B cell (primary cell): ENCODE data around the gene GATA3. TPM values are rescaled to one million over a fixed set of nuclear protein-coding genes. Genes with fewer than 3 reads are reported as not detected.

Experiments
- ATAC-seq: fragments of 200-7000 bp; cut with Tn5 transposase; one replicate; pipeline ENCODE4 v1.10.0; 2021; ENCODE audit warnings: low read depth, mild to moderate bottlenecking, moderate number of reproducible peaks, moderate library complexity
- CTCF ChIA-PET: fragments of 350-600 bp; sonication (Branson Sonifier 250); formaldehyde crosslinking; loops from one replicate; lab custom pipeline; 2021; ENCODE audit warnings: antibody characterized with exemption, inconsistent platforms; lab: Charles Lee
- POLR2A ChIA-PET: fragments of 350-600 bp; sonication (Branson Sonifier 250); formaldehyde crosslinking; loops from one replicate; lab custom pipeline; 2021; ENCODE audit warnings: antibody characterized with exemption; lab: Charles Lee
- DNase-seq: peaks from one replicate; pipeline ENCODE4 v3.0.0; 2013
- H2AFZ ChIP-seq: 2 replicates; pipeline ENCODE4 v1.6.1; 2012; ENCODE audit warnings: mild to moderate bottlenecking, low read depth, low read length; ENCODE audit not compliant: insufficient read depth, poor library complexity, severe bottlenecking
- H3K27ac ChIP-seq, 2 donors: 1 replicate in 1 of 2; 2 replicates in 1 of 2; pipeline ENCODE4 v1.5.1; 2012 to 2013; ENCODE audit warnings: low read length in 2 of 2, mild to moderate bottlenecking in 2 of 2, moderate library complexity in 1 of 2
- H3K27me3 ChIP-seq, 4 experiments: fragments of 200-600 bp in 1 of 4; sonication (generic) in 1 of 4; replicated peaks in 1 of 4; 1 replicate in 2 of 4; 2 replicates in 2 of 4; pipeline versions ENCODE4 v1.6.1 to v1.7.0; 2013 to 2016; ENCODE audit warnings: low read length in 3 of 4, mild to moderate bottlenecking in 2 of 4, mixed read lengths in 1 of 4, moderate library complexity in 1 of 4; ENCODE audit not compliant: insufficient read depth in 4 of 4, control insufficient read depth in 3 of 4; ENCODE audit errors: control extremely low read depth in 1 of 4
- H3K36me3 ChIP-seq, 2 experiments: replicated peaks in 1 of 2; 1 replicate in 1 of 2; 2 replicates in 1 of 2; pipeline versions ENCODE4 v1.6.1 to v1.7.1; 2013; ENCODE audit warnings: low read length in 1 of 2; ENCODE audit not compliant: insufficient read depth in 2 of 2, control insufficient read depth in 1 of 2; ENCODE audit errors: control extremely low read depth in 1 of 2, extremely low read depth in 1 of 2
- H3K4me1 ChIP-seq, 2 donors: fragments of 200-600 bp in 1 of 2; sonication (generic) in 1 of 2; 1 replicate in 1 of 2; 2 replicates in 1 of 2; pipeline versions ENCODE4 v1.5.1 to v1.6.1; 2013 to 2017; ENCODE audit warnings: low read length in 2 of 2; ENCODE audit not compliant: control insufficient read depth in 2 of 2, insufficient read depth in 2 of 2
- H3K4me2 ChIP-seq: replicated peaks from 2 replicates; pipeline ENCODE3; 2012; ENCODE audit warnings: mild to moderate bottlenecking, low read depth, low read length; ENCODE audit not compliant: poor library complexity, severe bottlenecking
- H3K4me3 ChIP-seq, 5 experiments: fragments of 200-600 bp in 1 of 5; sonication (generic) in 1 of 5; 1 replicate in 3 of 5; 2 replicates in 2 of 5; pipeline versions ENCODE4 v1.5.1 to v1.7.0; 2011 to 2016; ENCODE audit warnings: low read length in 4 of 5, mild to moderate bottlenecking in 4 of 5, low read depth in 2 of 5, control low read depth in 1 of 5, moderate library complexity in 1 of 5; ENCODE audit not compliant: insufficient read depth in 1 of 5; ENCODE audit errors: control extremely low read depth in 1 of 5, extremely low read depth in 1 of 5
- H3K79me2 ChIP-seq: fragments of 200-600 bp; sonication (generic); one replicate; pipeline ENCODE4 v1.6.0; 2016; ENCODE audit warnings: low read length; ENCODE audit not compliant: control insufficient read depth, insufficient read depth
- H3K9ac ChIP-seq: fragments of 200-600 bp; sonication (generic); 2 replicates; pipeline ENCODE4 v1.6.1; 2017; ENCODE audit warnings: mild to moderate bottlenecking, low read length, moderate library complexity
- H3K9me3 ChIP-seq, 3 donors: one replicate each; pipeline versions ENCODE4 v1.6.1 to v1.7.1; 2013; ENCODE audit warnings: low read length in 2 of 3; ENCODE audit not compliant: control insufficient read depth in 2 of 3, insufficient read depth in 1 of 3; ENCODE audit errors: control extremely low read depth in 1 of 3
- H4K20me1 ChIP-seq: 2 replicates; pipeline ENCODE4 v1.6.0; 2012; ENCODE audit warnings: mild to moderate bottlenecking, low read length; ENCODE audit not compliant: insufficient read depth, control insufficient read depth, poor library complexity, severe bottlenecking
- H3K27ac Mint-ChIP-seq: one replicate; pipeline ENCODE4 v1.8.0; 2021; ENCODE audit warnings: mixed read lengths
- H3K27me3 Mint-ChIP-seq: one replicate; pipeline ENCODE4 v1.8.0; 2021; ENCODE audit warnings: mixed read lengths
- H3K4me1 Mint-ChIP-seq: one replicate; pipeline ENCODE4 v1.8.0; 2021; ENCODE audit warnings: mixed read lengths
- H3K4me3 Mint-ChIP-seq: one replicate; pipeline ENCODE4 v1.8.0; 2021; ENCODE audit warnings: mixed read lengths
- H3K9me3 Mint-ChIP-seq: one replicate; pipeline ENCODE4 v1.8.0; 2022; ENCODE audit warnings: mixed read lengths; ENCODE audit not compliant: insufficient read depth
- CTCF ChIP-seq: fragments of 200-600 bp; IDR thresholded peaks from one replicate; pipeline ENCODE4 v1.8.0; 2022; ENCODE audit warnings: antibody characterized with exemption, mild to moderate bottlenecking
- EZH2 ChIP-seq: IDR thresholded peaks from 2 replicates; pipeline ENCODE4 v1.6.1; 2012; ENCODE audit warnings: borderline replicate concordance, low read depth, mild to moderate bottlenecking, moderate library complexity, low read length; ENCODE audit not compliant: insufficient read depth, poor library complexity, severe bottlenecking
- WGBS: methylation state at CpG from one replicate; pipeline ENCODE4 v1.1.5; 2013; ENCODE audit warnings: missing lambda C conversion rate; ENCODE audit not compliant: insufficient coverage; 5-methylcytosine and 5-hydroxymethylcytosine counted together
- intact Hi-C: fragments of 100-400 bp; cut with micrococcal nuclease; formaldehyde crosslinking; loops from one replicate; pipeline ENCODE4 v1.10.0; 2022
- polyA plus RNA-seq: library from polyadenylated mRNA; depleted of rRNA; stranded (reverse); fragments of >200 nt; gene quantifications from 2 replicates; pipeline ENCODE4 v1.2.3, GENCODE V29; 2012
- total RNA-seq, 2 donors: library from RNA; stranded (reverse); fragments of 120-200 nt in 1 of 2; gene quantifications; 1 replicate in 1 of 2; 2 replicates in 1 of 2; pipeline versions ENCODE4 v1.2.3 to v1.2.4, GENCODE V29; 2013 to 2022

GATA3 gene
- total and polyA plus RNA-seq, 2 donors (not counting 1 experiment from before 2014, with no cell fraction given): 0.60 to 0.94 TPM

GRCh38 chr10:8054244-8054493, 319 bp upstream of the GATA3 start:
- WGBS: 2% methylated on average over 15 of the region's 25 CpGs
- H3K27ac Mint-ChIP-seq: no peak overlapping the region
- H3K27me3 Mint-ChIP-seq: peaks cover 42% of the 10 kb centered on the region
- ChIA-PET CTCF (no interaction called here), POLR2A (no interaction called here)
- peak overlapping the region in 3 of 5 experiments; percentile 25 to 52 (median 40) for H3K4me3 ChIP-seq
- no peak for TF ChIP-seq EZH2
- TF ChIP-seq CTCF: no peak
- H3K4me1 ChIP-seq: peaks cover 73 to 78% of the 10 kb centered on the region in 2 donors
- ATAC-seq (no peak), DNase-seq (no peak)
- H3K9ac ChIP-seq: no peak overlapping the region
- H3K36me3 ChIP-seq: no peaks in the 10 kb centered on the region
- H3K27ac ChIP-seq: no peak overlapping the region
- H4K20me1 ChIP-seq: no peaks in the 10 kb centered on the region
- no peaks in the 10 kb centered on the region for H3K9me3 Mint-ChIP-seq
- H3K4me2 ChIP-seq: peak overlapping the region; percentile 69
- intact Hi-C loops: loop anchor here (2.0 to 10.0 kb wide), 2 partner anchors 15 to 579 kb away; no protein-coding TSS in a partner anchor
- H3K79me2 ChIP-seq: no peaks in the 10 kb centered on the region
- peak overlapping the region; percentile 84 for H3K4me3 Mint-ChIP-seq
- H3K9me3 ChIP-seq: peaks cover 0 to 56% (median 0%) of the 10 kb centered on the region in 3 donors
- peak overlapping the region; percentile 38 for H2AFZ ChIP-seq
- H3K4me1 Mint-ChIP-seq: peaks cover 40% of the 10 kb centered on the region
- peaks cover 0 to 91% (median 47%) of the 10 kb centered on the region in 4 experiments for H3K27me3 ChIP-seq

- Histone ChIP-seq H3K4me2 (peak overlapping the region; percentile 69), H3K4me1 (peaks cover 70 to 76% of the 10 kb centered on the region in 2 donors), H3K36me3 (no peaks in the 10 kb centered on the region), H3K27ac (no peak overlapping the region), H3K79me2 (no peaks in the 10 kb centered on the region), H3K4me3 (peak overlapping the region in 3 of 5 experiments; percentile 30 to 52 (median 50)), H3K9me3 (peaks cover 0 to 46% (median 0%) of the 10 kb centered on the region in 3 donors), H4K20me1 (no peaks in the 10 kb centered on the region), H3K27me3 (peaks cover 0 to 76% (median 51%) of the 10 kb centered on the region in 4 experiments), H2AFZ (peak overlapping the region; percentile 38), H3K9ac (peak overlapping the region; percentile 56)
- intact Hi-C loops: loop anchor here (2.0 to 10.0 kb wide), 2 partner anchors 17 to 581 kb away; no protein-coding TSS in a partner anchor
- ATAC-seq: no peak
- TF ChIP-seq CTCF (no peak), EZH2 (no peak)
- Mint-ChIP-seq H3K4me1 (peaks cover 48% of the 10 kb centered on the region), H3K9me3 (no peaks in the 10 kb centered on the region), H3K27me3 (peaks cover 48% of the 10 kb centered on the region), H3K27ac (peak overlapping the region; percentile 26), H3K4me3 (peak overlapping the region; percentile 73)
- CTCF ChIA-PET: no interaction called here
- POLR2A ChIA-PET: no interaction called here
- WGBS: 9% methylated on average over 85 of the region's 85 CpGs
- DNase-seq: peak; percentile 51
These were observed 1.2 kb downstream of the GATA3 start for GRCh38 chr10:8055420-8056349.
